ENCODE data around the gene MAD1L1.

The MAD1L1 gene

GRCh38 chr7:1920881-1921280 lies 311.9 kb downstream of the MAD1L1 start:
- Histone ChIP-seq H4K8ac (ENCODE audit: low read length) (no peak overlapping the region), H3K79me1 (replicated peaks; ENCODE audit: low read length, poor library complexity, severe bottlenecking) (peaks cover 7% of the 10 kb centered on the region), H3K14ac (ENCODE audit: low read length in 2 of 2) (no peak overlapping the region), H3K4me3 (ENCODE audit: insufficient read depth in 1 of 2, low read depth in 1 of 2, low read length in 2 of 2) (no peak overlapping the region), H2BK15ac (ENCODE audit: low read depth, poor library complexity, severe bottlenecking) (no peak overlapping the region), H2BK120ac (ENCODE audit: low read depth, low read length) (no peak overlapping the region), H2BK5ac (ENCODE audit: low read depth, low read length, poor library complexity, severe bottlenecking) (no peak overlapping the region), H2BK12ac (ENCODE audit: low read length in 2 of 2) (no peak overlapping the region), H3K23ac (ENCODE audit: low read length in 2 of 2) (no peak overlapping the region), H3K18ac (ENCODE audit: low read depth in 1 of 2, low read length in 2 of 2) (no peak overlapping the region), H3K4me2 (ENCODE audit: low read length, poor library complexity, severe bottlenecking) (no peak overlapping the region), H3K9ac (ENCODE audit: low read length) (no peak overlapping the region), H3K4me1 (ENCODE audit: control insufficient read depth, insufficient read depth, low read depth, low read length) (peaks cover 1% of the 10 kb centered on the region), H3K27me3 (ENCODE audit: control insufficient read depth in 1 of 2, insufficient read depth in 1 of 2, low read length in 2 of 2) (no peaks in the 10 kb centered on the region), H2AFZ (ENCODE audit: low read depth, low read length) (no peak overlapping the region), H3K27ac (ENCODE audit: low read length, poor library complexity, severe bottlenecking) (no peak overlapping the region), H4K91ac (ENCODE audit: low read length) (no peak overlapping the region), H3K4ac (ENCODE audit: low read depth in 1 of 2, low read length in 2 of 2) (no peak overlapping the region), H3K9me3 (ENCODE audit: control insufficient read depth, low read length) (no peaks in the 10 kb centered on the region), H3K36me3 (ENCODE audit: control insufficient read depth in 1 of 2, insufficient read depth in 2 of 2, low read depth in 1 of 2, low read length in 2 of 2) (peaks cover 0 to 36% of the 10 kb centered on the region in 2 experiments), H2AK5ac (ENCODE audit: low read length, severe bottlenecking) (no peak overlapping the region)
- 88% methylated on average over 16 of the region's 16 CpGs for WGBS
- no peak for DNase-seq

GRCh38 chr7:1920266-1920681 lies 312.5 kb downstream of the MAD1L1 start:
- H3K79me1 ChIP-seq (replicated peaks; ENCODE audit: low read length, poor library complexity, severe bottlenecking): peaks cover 5% of the 10 kb centered on the region
- no peak overlapping the region for H3K18ac ChIP-seq (ENCODE audit: low read depth in 1 of 2, low read length in 2 of 2)
- H3K27me3 ChIP-seq (ENCODE audit: control insufficient read depth in 1 of 2, insufficient read depth in 1 of 2, low read length in 2 of 2): no peaks in the 10 kb centered on the region
- H2BK120ac ChIP-seq (ENCODE audit: low read depth, low read length): no peak overlapping the region
- H2AFZ ChIP-seq (ENCODE audit: low read depth, low read length): no peak overlapping the region
- H3K23ac ChIP-seq (ENCODE audit: low read length in 2 of 2): no peak overlapping the region
- H2AK5ac ChIP-seq (ENCODE audit: low read length, severe bottlenecking): no peak overlapping the region
- no peak overlapping the region for H4K91ac ChIP-seq (ENCODE audit: low read length)
- H3K14ac ChIP-seq (ENCODE audit: low read length in 2 of 2): peak overlapping the region in 1 of 2 experiments; percentile 20
- H3K9ac ChIP-seq (ENCODE audit: low read length): no peak overlapping the region
- H3K9me3 ChIP-seq (ENCODE audit: control insufficient read depth, low read length): no peaks in the 10 kb centered on the region
- DNase-seq: no peak
- peaks cover 1% of the 10 kb centered on the region for H3K4me1 ChIP-seq (ENCODE audit: control insufficient read depth, insufficient read depth, low read depth, low read length)
- H3K4me2 ChIP-seq (ENCODE audit: low read length, poor library complexity, severe bottlenecking): no peak overlapping the region
- H2BK15ac ChIP-seq (ENCODE audit: low read depth, poor library complexity, severe bottlenecking): no peak overlapping the region
- no peak overlapping the region for H2BK12ac ChIP-seq (ENCODE audit: low read length in 2 of 2)
- no peak overlapping the region for H3K27ac ChIP-seq (ENCODE audit: low read length, poor library complexity, severe bottlenecking)
- no peak overlapping the region for H2BK5ac ChIP-seq (ENCODE audit: low read depth, low read length, poor library complexity, severe bottlenecking)
- no peak overlapping the region for H3K4me3 ChIP-seq (ENCODE audit: insufficient read depth in 1 of 2, low read depth in 1 of 2, low read length in 2 of 2)
- WGBS: 95% methylated on average over 20 of the region's 20 CpGs
- no peak overlapping the region for H4K8ac ChIP-seq (ENCODE audit: low read length)
- H3K36me3 ChIP-seq (ENCODE audit: control insufficient read depth in 1 of 2, insufficient read depth in 2 of 2, low read depth in 1 of 2, low read length in 2 of 2): peaks cover 0 to 36% of the 10 kb centered on the region in 2 experiments
- no peak overlapping the region for H3K4ac ChIP-seq (ENCODE audit: low read depth in 1 of 2, low read length in 2 of 2)

- Histone ChIP-seq H3K23ac (ENCODE audit: low read length in 2 of 2) (no peak overlapping the region), H3K27ac (ENCODE audit: low read length, poor library complexity, severe bottlenecking) (no peak overlapping the region), H2BK5ac (ENCODE audit: low read depth, low read length, poor library complexity, severe bottlenecking) (no peak overlapping the region), H3K9ac (ENCODE audit: low read length) (no peak overlapping the region), H3K36me3 (ENCODE audit: control insufficient read depth in 1 of 2, insufficient read depth in 2 of 2, low read depth in 1 of 2, low read length in 2 of 2) (peaks cover 0 to 42% of the 10 kb centered on the region in 2 experiments), H2BK15ac (ENCODE audit: low read depth, poor library complexity, severe bottlenecking) (no peak overlapping the region), H3K4ac (ENCODE audit: low read depth in 1 of 2, low read length in 2 of 2) (no peak overlapping the region), H3K4me1 (ENCODE audit: control insufficient read depth, insufficient read depth, low read depth, low read length) (peaks cover 1% of the 10 kb centered on the region), H3K79me1 (replicated peaks; ENCODE audit: low read length, poor library complexity, severe bottlenecking) (peaks cover 3% of the 10 kb centered on the region), H3K27me3 (ENCODE audit: control insufficient read depth in 1 of 2, insufficient read depth in 1 of 2, low read length in 2 of 2) (no peaks in the 10 kb centered on the region), H3K18ac (ENCODE audit: low read depth in 1 of 2, low read length in 2 of 2) (no peak overlapping the region), H3K4me2 (ENCODE audit: low read length, poor library complexity, severe bottlenecking) (no peak overlapping the region), H3K14ac (ENCODE audit: low read length in 2 of 2) (peak overlapping the region in 1 of 2 experiments; percentile 20), H4K91ac (ENCODE audit: low read length) (no peak overlapping the region), H2AFZ (ENCODE audit: low read depth, low read length) (no peak overlapping the region), H2AK5ac (ENCODE audit: low read length, severe bottlenecking) (no peak overlapping the region), H3K4me3 (ENCODE audit: insufficient read depth in 1 of 2, low read depth in 1 of 2, low read length in 2 of 2) (no peak overlapping the region), H2BK12ac (ENCODE audit: low read length in 2 of 2) (no peak overlapping the region), H3K9me3 (ENCODE audit: control insufficient read depth, low read length) (no peaks in the 10 kb centered on the region), H2BK120ac (ENCODE audit: low read depth, low read length) (no peak overlapping the region), H4K8ac (ENCODE audit: low read length) (no peak overlapping the region)
- WGBS: 92% methylated on average over 22 of the region's 22 CpGs
- peak; percentile 27 for DNase-seq
Observed at GRCh38 chr7:1919539-1920265, 313.0 kb downstream of the MAD1L1 start.

- peaks cover 1% of the 10 kb centered on the region for H3K4me1 ChIP-seq (ENCODE audit: control insufficient read depth, insufficient read depth, low read depth, low read length)
- no peak overlapping the region for H3K4me3 ChIP-seq (ENCODE audit: insufficient read depth in 1 of 2, low read depth in 1 of 2, low read length in 2 of 2)
- no peak overlapping the region for H2BK12ac ChIP-seq (ENCODE audit: low read length in 2 of 2)
- H2BK120ac ChIP-seq (ENCODE audit: low read depth, low read length): no peak overlapping the region
- no peak overlapping the region for H3K23ac ChIP-seq (ENCODE audit: low read length in 2 of 2)
- H3K9ac ChIP-seq (ENCODE audit: low read length): no peak overlapping the region
- DNase-seq: no peak
- H2AFZ ChIP-seq (ENCODE audit: low read depth, low read length): no peak overlapping the region
- H3K27ac ChIP-seq (ENCODE audit: low read length, poor library complexity, severe bottlenecking): no peak overlapping the region
- no peaks in the 10 kb centered on the region for H3K9me3 ChIP-seq (ENCODE audit: control insufficient read depth, low read length)
- no peak overlapping the region for H3K4me2 ChIP-seq (ENCODE audit: low read length, poor library complexity, severe bottlenecking)
- no peaks in the 10 kb centered on the region for H3K27me3 ChIP-seq (ENCODE audit: control insufficient read depth in 1 of 2, insufficient read depth in 1 of 2, low read length in 2 of 2)
- no peak overlapping the region for H3K18ac ChIP-seq (ENCODE audit: low read depth in 1 of 2, low read length in 2 of 2)
- H4K91ac ChIP-seq (ENCODE audit: low read length): no peak overlapping the region
- no peak overlapping the region for H4K8ac ChIP-seq (ENCODE audit: low read length)
- no peak overlapping the region for H3K4ac ChIP-seq (ENCODE audit: low read depth in 1 of 2, low read length in 2 of 2)
- 94% methylated on average over 25 of the region's 25 CpGs for whole genome bisulfite sequencing
- no peak overlapping the region for H2AK5ac ChIP-seq (ENCODE audit: low read length, severe bottlenecking)
- no peak overlapping the region for H2BK15ac ChIP-seq (ENCODE audit: low read depth, poor library complexity, severe bottlenecking)
- peaks cover 0 to 45% of the 10 kb centered on the region in 2 experiments for H3K36me3 ChIP-seq (ENCODE audit: control insufficient read depth in 1 of 2, insufficient read depth in 2 of 2, low read depth in 1 of 2, low read length in 2 of 2)
- no peak overlapping the region for H3K14ac ChIP-seq (ENCODE audit: low read length in 2 of 2)
- peaks cover 2% of the 10 kb centered on the region for H3K79me1 ChIP-seq (replicated peaks; ENCODE audit: low read length, poor library complexity, severe bottlenecking)
- H2BK5ac ChIP-seq (ENCODE audit: low read depth, low read length, poor library complexity, severe bottlenecking): no peak overlapping the region
Observed at GRCh38 chr7:1918881-1919525, 313.7 kb downstream of the MAD1L1 start.

Measured in mesenchymal stem cell (in vitro differentiated cells and primary cell).